Measurements from ENCODE around the gene CYLD.

- TF ChIP-seq CTCF (IDR thresholded peaks at IDR 0.05; ENCODE audit: low read length) (no peak), EZH2 (IDR thresholded peaks at IDR 0.05; ENCODE audit: borderline replicate concordance, low read length) (no peak)
Observed at GRCh38 chr16:50830698-50831097, 88.8 kb downstream of the CYLD start.
